Measurements from ENCODE around the gene FBXW2. TPM values are rescaled to one million over a fixed set of nuclear protein-coding genes. Genes with fewer than 3 reads are reported as not detected.
"Not testable (repeated sequence)": the region's sequence is repeated elsewhere in the genome, so short reads cannot be mapped to it uniquely, and the experiment has no call there.

FBXW2 gene
- total RNA-seq, 6 experiments from 2014 or later, result 61.5 to 73.9 (median 67.7) TPM

DNA sequence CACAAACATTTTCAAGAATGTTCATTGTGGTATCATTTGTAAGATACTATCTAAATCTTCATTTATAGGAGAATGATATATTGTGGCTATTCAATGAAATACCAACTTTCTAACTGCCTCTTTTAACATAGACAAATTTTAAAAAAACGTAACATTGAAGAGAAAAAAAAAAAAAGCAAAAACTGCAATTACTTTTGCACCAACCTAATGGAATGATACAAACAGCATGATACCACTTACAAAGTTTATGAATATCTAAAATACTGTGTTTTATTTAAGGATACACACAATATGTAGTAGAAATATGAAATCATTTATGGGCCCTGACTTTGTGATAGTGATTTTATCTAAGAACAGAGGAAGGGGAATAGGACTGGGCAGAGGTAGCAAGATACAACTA is 25.4 kb upstream of the FBXW2 start:
- H3K4me1 Mint-ChIP-seq (ENCODE audit: low read depth), result peaks cover 5% of the 10 kb centered on the region
- H3K36me3 Mint-ChIP-seq (ENCODE audit: low read depth), result peaks cover 39% of the 10 kb centered on the region
- H3K9me3 Mint-ChIP-seq, result no peaks in the 10 kb centered on the region
- TF ChIP-seq CTCF (IDR thresholded peaks at IDR 0.05), result no peak
- DNase-seq, result no peak
- H3K27me3 Mint-ChIP-seq (ENCODE audit: insufficient read depth), result no peaks in the 10 kb centered on the region
- H3K4me3 Mint-ChIP-seq, result no peak overlapping the region
- H3K27ac Mint-ChIP-seq, result no peak overlapping the region

- Mint-ChIP-seq H3K36me3 (ENCODE audit: low read depth) (peaks cover 21% of the 10 kb centered on the region), H3K27me3 (ENCODE audit: insufficient read depth) (no peaks in the 10 kb centered on the region; the same call in 1 of the 2 replicates), H3K27ac (no peak overlapping the region), H3K4me1 (ENCODE audit: low read depth) (peaks cover 11% of the 10 kb centered on the region), H3K9me3 (no peaks in the 10 kb centered on the region), H3K4me3 (no peak overlapping the region)
- TF ChIP-seq CTCF (IDR thresholded peaks at IDR 0.05), result no peak
- no peak for DNase-seq
Observed at GRCh38 chr9:120815075-120815474, 21.9 kb upstream of the FBXW2 start.

GRCh38 chr9:120808931-120809330 is 15.7 kb upstream of the FBXW2 start:
- no peak for TF ChIP-seq CTCF (IDR thresholded peaks at IDR 0.05)
- Mint-ChIP-seq H3K27me3 (ENCODE audit: insufficient read depth) (no peaks in the 10 kb centered on the region; the same call in 1 of the 2 replicates), H3K4me3 (no peak overlapping the region), H3K9me3 (peaks cover 47% of the 10 kb centered on the region), H3K27ac (no peak overlapping the region), H3K4me1 (ENCODE audit: low read depth) (peaks cover 10% of the 10 kb centered on the region), H3K36me3 (ENCODE audit: low read depth) (peaks cover 45% of the 10 kb centered on the region)
- DNase-seq, result no peak

GRCh38 chr9:120807607-120808379 is 14.6 kb upstream of the FBXW2 start:
- no peak for DNase-seq
- H3K4me3 Mint-ChIP-seq, result no peak overlapping the region
- no peaks in the 10 kb centered on the region for H3K4me1 Mint-ChIP-seq (ENCODE audit: low read depth)
- peaks cover 47% of the 10 kb centered on the region for H3K36me3 Mint-ChIP-seq (ENCODE audit: low read depth)
- no peaks in the 10 kb centered on the region; the same call in 1 of the 2 replicates for H3K27me3 Mint-ChIP-seq (ENCODE audit: insufficient read depth)
- H3K27ac Mint-ChIP-seq, result no peak overlapping the region
- H3K9me3 Mint-ChIP-seq, result peaks cover 49% of the 10 kb centered on the region
- no peak for TF ChIP-seq CTCF (IDR thresholded peaks at IDR 0.05)

DNA sequence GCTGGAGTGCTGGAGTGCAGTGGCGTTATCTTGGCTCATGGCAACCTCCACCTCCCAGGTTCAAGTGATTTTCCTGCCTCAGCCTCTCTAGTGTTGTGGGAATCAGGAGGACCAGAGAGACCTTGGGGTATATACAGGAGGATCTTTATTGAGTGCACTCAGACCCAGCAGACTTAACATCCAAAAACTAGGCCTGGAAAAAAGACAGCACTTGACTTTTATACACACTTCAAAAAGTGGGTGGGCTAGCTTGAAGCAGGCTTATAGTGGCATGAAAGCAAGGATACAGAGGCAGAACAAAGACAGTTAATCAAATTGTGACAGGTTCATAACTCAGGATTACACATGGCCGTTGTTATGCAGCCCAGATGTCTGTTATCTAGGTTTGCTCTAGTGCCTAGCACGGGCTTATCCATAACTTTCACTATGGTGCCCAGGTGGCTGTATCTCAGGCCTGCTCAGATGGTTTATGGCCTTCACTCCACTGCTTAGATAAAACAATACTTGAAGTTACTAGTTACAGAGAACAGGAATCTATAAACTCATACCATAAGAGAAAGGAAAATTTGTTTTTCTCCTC is 11.7 kb upstream of the FBXW2 start:
- not testable (repeated sequence) for H3K4me1 Mint-ChIP-seq (ENCODE audit: low read depth); H3K4me3 Mint-ChIP-seq; DNase-seq; H3K27ac Mint-ChIP-seq; H3K27me3 Mint-ChIP-seq (ENCODE audit: insufficient read depth)
- Mint-ChIP-seq H3K9me3 (peaks cover 49% of the 10 kb centered on the region), H3K36me3 (ENCODE audit: low read depth) (peaks cover 47% of the 10 kb centered on the region)

DNA sequence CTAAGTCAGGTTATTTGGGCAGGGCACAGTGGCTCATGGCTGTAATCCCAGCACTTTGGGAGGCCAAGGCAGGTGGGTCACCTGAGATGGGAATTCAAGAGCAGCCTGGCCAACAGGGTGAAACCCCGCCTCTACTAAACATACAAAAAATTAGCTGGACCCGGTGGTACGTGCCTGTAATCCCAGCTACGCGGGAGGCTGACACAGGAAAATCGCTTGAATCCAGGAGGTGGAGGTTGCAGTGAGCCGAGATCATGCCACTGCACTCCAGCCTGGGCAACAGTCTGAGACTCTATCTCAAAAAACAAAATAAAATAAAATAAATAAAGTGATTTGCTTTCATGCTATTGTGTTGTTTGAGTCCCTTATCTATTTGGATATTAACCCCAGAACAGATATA is 8.2 kb upstream of the FBXW2 start:
- DNase-seq, result no peak
- Mint-ChIP-seq H3K27ac (no peak overlapping the region), H3K4me1 (ENCODE audit: low read depth) (no peaks in the 10 kb centered on the region), H3K27me3 (ENCODE audit: insufficient read depth) (no peaks in the 10 kb centered on the region), H3K4me3 (no peak overlapping the region), H3K9me3 (peaks cover 22% of the 10 kb centered on the region), H3K36me3 (ENCODE audit: low read depth) (peaks cover 23% of the 10 kb centered on the region)
- no peak for TF ChIP-seq CTCF (IDR thresholded peaks at IDR 0.05)
